Activated naive CD4-positive, alpha-beta T cell treated with anti-CD3 and anti-CD28 coated beads, Interleukin-2, amount 50 U/mL, for 24 hours (primary cell): ENCODE measurements around the gene LRRC61.

Experiments
- H3K27ac Mint-ChIP-seq: one replicate; pipeline ENCODE4 v1.8.0; 2021; ENCODE audit warnings: mild to moderate bottlenecking, mixed read lengths
- H3K27me3 Mint-ChIP-seq: one replicate; pipeline ENCODE4 v1.8.0; 2021; ENCODE audit warnings: mixed read lengths
- H3K36me3 Mint-ChIP-seq: one replicate; pipeline ENCODE4 v1.8.0; 2021; ENCODE audit warnings: mixed read lengths
- H3K4me1 Mint-ChIP-seq: one replicate; pipeline ENCODE4 v1.8.0; 2021; ENCODE audit warnings: mixed read lengths
- H3K4me3 Mint-ChIP-seq: one replicate; pipeline ENCODE4 v1.8.0; 2021; ENCODE audit warnings: mild to moderate bottlenecking, mixed read lengths
- H3K9me3 Mint-ChIP-seq: one replicate; pipeline ENCODE4 v1.8.0; 2021; ENCODE audit warnings: mixed read lengths

The LRRC61 gene

GRCh38 chr7:150351587-150352194, 28.5 kb downstream of the LRRC61 start:
- Mint-ChIP-seq H3K9me3 (no peaks in the 10 kb centered on the region), H3K4me3 (no peak overlapping the region), H3K4me1 (peaks cover 11% of the 10 kb centered on the region), H3K27ac (no peak overlapping the region), H3K27me3 (no peaks in the 10 kb centered on the region), H3K36me3 (no peaks in the 10 kb centered on the region)

GRCh38 chr7:150355666-150356059, 32.5 kb downstream of the LRRC61 start:
- Mint-ChIP-seq H3K27ac (no peak overlapping the region), H3K27me3 (no peaks in the 10 kb centered on the region), H3K36me3 (no peaks in the 10 kb centered on the region), H3K4me1 (peaks cover 44% of the 10 kb centered on the region), H3K4me3 (no peak overlapping the region), H3K9me3 (no peaks in the 10 kb centered on the region)

- H3K27me3 Mint-ChIP-seq, result no peaks in the 10 kb centered on the region
- peaks cover 44% of the 10 kb centered on the region for H3K4me1 Mint-ChIP-seq
- peak overlapping the region; percentile 62 for H3K27ac Mint-ChIP-seq
- no peaks in the 10 kb centered on the region for H3K36me3 Mint-ChIP-seq
- H3K4me3 Mint-ChIP-seq, result peak overlapping the region; percentile 44
- H3K9me3 Mint-ChIP-seq, result no peaks in the 10 kb centered on the region
These were observed 33.2 kb downstream of the LRRC61 start for GRCh38 chr7:150356265-150356897.

- Mint-ChIP-seq H3K27me3 (no peaks in the 10 kb centered on the region), H3K36me3 (no peaks in the 10 kb centered on the region), H3K27ac (peak overlapping the region; percentile 92), H3K4me1 (peaks cover 47% of the 10 kb centered on the region), H3K9me3 (no peaks in the 10 kb centered on the region), H3K4me3 (peak overlapping the region; percentile 77)
These were observed 34.1 kb downstream of the LRRC61 start for GRCh38 chr7:150357270-150357669.

- Mint-ChIP-seq H3K4me1 (peaks cover 47% of the 10 kb centered on the region), H3K9me3 (no peaks in the 10 kb centered on the region), H3K36me3 (no peaks in the 10 kb centered on the region), H3K27ac (peak overlapping the region; percentile 92), H3K27me3 (no peaks in the 10 kb centered on the region), H3K4me3 (peak overlapping the region; percentile 77)
These were observed 34.7 kb downstream of the LRRC61 start for GRCh38 chr7:150357771-150358427.

GRCh38 chr7:150358433-150358832, 35.3 kb downstream of the LRRC61 start:
- H3K4me3 Mint-ChIP-seq, result no peak overlapping the region
- H3K27me3 Mint-ChIP-seq, result no peaks in the 10 kb centered on the region
- no peaks in the 10 kb centered on the region for H3K9me3 Mint-ChIP-seq
- H3K27ac Mint-ChIP-seq, result peak overlapping the region; percentile 14
- H3K4me1 Mint-ChIP-seq, result peaks cover 47% of the 10 kb centered on the region
- H3K36me3 Mint-ChIP-seq, result no peaks in the 10 kb centered on the region

- H3K36me3 Mint-ChIP-seq, result no peaks in the 10 kb centered on the region
- H3K27me3 Mint-ChIP-seq, result no peaks in the 10 kb centered on the region
- H3K27ac Mint-ChIP-seq, result peak overlapping the region; percentile 66
- H3K4me1 Mint-ChIP-seq, result peaks cover 52% of the 10 kb centered on the region
- no peak overlapping the region for H3K4me3 Mint-ChIP-seq
- no peaks in the 10 kb centered on the region for H3K9me3 Mint-ChIP-seq
These were observed 36.0 kb downstream of the LRRC61 start for GRCh38 chr7:150358988-150359621.

GRCh38 chr7:150359622-150360362, 36.6 kb downstream of the LRRC61 start:
- Mint-ChIP-seq H3K4me1 (peaks cover 56% of the 10 kb centered on the region), H3K27ac (peak overlapping the region; percentile 94), H3K4me3 (peak overlapping the region; percentile 20), H3K36me3 (no peaks in the 10 kb centered on the region), H3K9me3 (no peaks in the 10 kb centered on the region), H3K27me3 (no peaks in the 10 kb centered on the region)

- Mint-ChIP-seq H3K9me3 (no peaks in the 10 kb centered on the region), H3K36me3 (no peaks in the 10 kb centered on the region), H3K27me3 (no peaks in the 10 kb centered on the region), H3K27ac (peak overlapping the region; percentile 94), H3K4me3 (peak overlapping the region; percentile 20), H3K4me1 (peaks cover 58% of the 10 kb centered on the region)
These were observed 37.4 kb downstream of the LRRC61 start for GRCh38 chr7:150360363-150361058.

- peaks cover 59% of the 10 kb centered on the region for H3K4me1 Mint-ChIP-seq
- no peaks in the 10 kb centered on the region for H3K27me3 Mint-ChIP-seq
- H3K36me3 Mint-ChIP-seq, result no peaks in the 10 kb centered on the region
- no peak overlapping the region for H3K4me3 Mint-ChIP-seq
- H3K27ac Mint-ChIP-seq, result no peak overlapping the region
- no peaks in the 10 kb centered on the region for H3K9me3 Mint-ChIP-seq
These were observed 38.2 kb downstream of the LRRC61 start for GRCh38 chr7:150361402-150361801.

- Mint-ChIP-seq H3K4me3 (no peak overlapping the region), H3K27me3 (no peaks in the 10 kb centered on the region), H3K36me3 (no peaks in the 10 kb centered on the region), H3K4me1 (peaks cover 58% of the 10 kb centered on the region), H3K27ac (no peak overlapping the region), H3K9me3 (no peaks in the 10 kb centered on the region)
These were observed 38.9 kb downstream of the LRRC61 start for GRCh38 chr7:150361807-150362621.

- H3K36me3 Mint-ChIP-seq, result no peaks in the 10 kb centered on the region
- no peaks in the 10 kb centered on the region for H3K27me3 Mint-ChIP-seq
- no peaks in the 10 kb centered on the region for H3K9me3 Mint-ChIP-seq
- peaks cover 55% of the 10 kb centered on the region for H3K4me1 Mint-ChIP-seq
- no peak overlapping the region for H3K27ac Mint-ChIP-seq
- H3K4me3 Mint-ChIP-seq, result no peak overlapping the region
These were observed 40.2 kb downstream of the LRRC61 start for GRCh38 chr7:150363370-150363769.

- Mint-ChIP-seq H3K4me1 (peaks cover 50% of the 10 kb centered on the region), H3K4me3 (no peak overlapping the region), H3K27ac (peak overlapping the region; percentile 76)
These were observed 40.7 kb downstream of the LRRC61 start for GRCh38 chr7:150363872-150364271.

GRCh38 chr7:150365194-150365593, 42.0 kb downstream of the LRRC61 start:
- H3K4me1 Mint-ChIP-seq, result peaks cover 49% of the 10 kb centered on the region
- H3K4me3 Mint-ChIP-seq, result no peak overlapping the region
- H3K36me3 Mint-ChIP-seq, result no peaks in the 10 kb centered on the region
- peak overlapping the region; percentile 81 for H3K27ac Mint-ChIP-seq
- no peaks in the 10 kb centered on the region for H3K9me3 Mint-ChIP-seq
- H3K27me3 Mint-ChIP-seq, result no peaks in the 10 kb centered on the region

More at GRCh38 chr7:150363872-150364271, 40.7 kb downstream of the LRRC61 start:
- H3K27me3 Mint-ChIP-seq, result no peaks in the 10 kb centered on the region
- no peaks in the 10 kb centered on the region for H3K9me3 Mint-ChIP-seq
- no peaks in the 10 kb centered on the region for H3K36me3 Mint-ChIP-seq
